HepG2 (cell line): ENCODE results near the gene ARAP1. TPM values are rescaled to one million over a fixed set of nuclear protein-coding genes. Genes with fewer than 3 reads are reported as not detected.

ENCODE experiments used
- ARHGAP35 ChIP-seq: sonication (generic); formaldehyde crosslinking; IDR thresholded peaks from 2 replicates; pipeline ENCODE4 v1.9.0; 2022; ENCODE audit warnings: mild to moderate bottlenecking, inconsistent platforms, moderate library complexity, missing genetic modification reagents, borderline replicate concordance
- CREB1 ChIP-seq, 2 experiments: fragments of 450-650 bp in 1 of 2; IDR thresholded peaks; 2 replicates each; pipeline ENCODE4 v1.6.1; 2016 to 2017; ENCODE audit warnings: control low read depth in 1 of 2, mild to moderate bottlenecking in 1 of 2, missing compliant biosample characterization in 1 of 2, missing genetic modification characterization in 1 of 2
- DMAP1 ChIP-seq: IDR thresholded peaks from 2 replicates; pipeline ENCODE4 v1.6.1; 2016
- FOSL2 ChIP-seq: sonication (generic); formaldehyde crosslinking; IDR thresholded peaks from 2 replicates; pipeline ENCODE4 v1.4.0; 2020; ENCODE audit warnings: missing genetic modification reagents
- GTF2F1 ChIP-seq: fragments of 150-350 bp; IDR thresholded peaks from 2 replicates; pipeline ENCODE4 v1.6.1; 2014; ENCODE audit warnings: low read length
- HDAC6 ChIP-seq: fragments of 200-600 bp; sonication (generic); IDR thresholded peaks from 2 replicates; pipeline ENCODE4 v1.7.0; 2017; ENCODE audit warnings: mild to moderate bottlenecking, antibody characterized with exemption, low read length, low read depth
- HHEX ChIP-seq: IDR thresholded peaks from 2 replicates; pipeline ENCODE4 v1.6.1; 2016; ENCODE audit warnings: control low read depth
- MIER2 ChIP-seq: IDR thresholded peaks from 2 replicates; pipeline ENCODE4 v1.6.1; 2016; ENCODE audit warnings: missing biosample characterization, missing genetic modification reagents
- ZFP1 ChIP-seq: IDR thresholded peaks from 2 replicates; pipeline ENCODE4 v1.6.1; 2016
- ZNF550 ChIP-seq: sonication (generic); formaldehyde crosslinking; IDR thresholded peaks from 2 replicates; pipeline ENCODE4 v1.4.0; 2020; ENCODE audit warnings: mild to moderate bottlenecking, missing genetic modification reagents, borderline replicate concordance
- ZNF577 ChIP-seq: sonication (generic); formaldehyde crosslinking; IDR thresholded peaks from 2 replicates; pipeline ENCODE4 v1.4.0; 2020; ENCODE audit warnings: mild to moderate bottlenecking, low read depth, missing genetic modification reagents, borderline replicate concordance
- ZNF670 ChIP-seq: sonication (generic); formaldehyde crosslinking; IDR thresholded peaks from 2 replicates; pipeline ENCODE4 v1.8.0; 2022; ENCODE audit warnings: mild to moderate bottlenecking, missing genetic modification reagents, borderline replicate concordance
- ZNF674 ChIP-seq: sonication (generic); formaldehyde crosslinking; IDR thresholded peaks from 2 replicates; pipeline ENCODE4 v1.5.0; 2020; ENCODE audit warnings: low read depth, mild to moderate bottlenecking, missing genetic modification reagents
- ZNF782 ChIP-seq: sonication (generic); formaldehyde crosslinking; IDR thresholded peaks from 2 replicates; pipeline ENCODE4 v1.4.0; 2020; ENCODE audit warnings: missing genetic modification reagents, mild to moderate bottlenecking, borderline replicate concordance
- polyA plus RNA-seq, 8 experiments: library from polyadenylated mRNA; depleted of rRNA in 3 of 8; stranded (reverse) in 7 of 8; unstranded in 1 of 8; fragments of >200 nt; fragmentation: Illumina TruSeq in 4 of 8; extraction: Trizol in 4 of 8; gene quantifications; 2 replicates each; pipeline versions ENCODE4 v1.2.1 to v1.2.3, GENCODE V29; 2011 to 2016; ENCODE audit warnings: low read depth in 4 of 8, missing spikeins in 1 of 8, mixed read lengths in 1 of 8; ENCODE audit not compliant: insufficient read depth in 1 of 8
- total RNA-seq, 5 experiments: library from RNA; depleted of rRNA; stranded (reverse); fragments of >200 nt; fragmentation: Illumina TruSeq; extraction: Trizol; gene quantifications; 2 replicates each; pipeline ENCODE4 v1.2.3, GENCODE V29; 2016; ENCODE audit warnings: low read depth in 1 of 5
- TF ChIP-seq, protein P1 (sequence below), 2 experiments: IDR thresholded peaks; 2 replicates each; pipeline ENCODE4 v1.6.1; 2011 to 2012; ENCODE audit warnings: low read length in 2 of 2, borderline replicate concordance in 1 of 2, low read depth in 1 of 2, mild to moderate bottlenecking in 1 of 2, moderate library complexity in 1 of 2
- TF ChIP-seq, protein P2 (sequence below): sonication (generic); formaldehyde crosslinking; IDR thresholded peaks from 2 replicates; pipeline ENCODE4 v1.4.0; 2020; ENCODE audit warnings: mild to moderate bottlenecking, missing genetic modification reagents
- TF ChIP-seq, protein P3 (sequence below): sonication (generic); formaldehyde crosslinking; conservative IDR thresholded peaks from 2 replicates; pipeline ENCODE4 v1.4.0; 2020; ENCODE audit warnings: missing genetic modification reagents
- TF ChIP-seq, protein P4 (sequence below): IDR thresholded peaks from 2 replicates; pipeline ENCODE4 v1.6.1; 2018; ENCODE audit warnings: missing genetic modification reagents, mild to moderate bottlenecking, missing compliant biosample characterization
- TF ChIP-seq, protein P5 (sequence below): sonication (generic); formaldehyde crosslinking; IDR thresholded peaks from 2 replicates; pipeline ENCODE4 v1.9.0; 2021; ENCODE audit warnings: missing genetic modification reagents, borderline replicate concordance

Gene ARAP1
- total and polyA plus RNA-seq, 2 of the 13 experiments (the other 11 are each of a cell fraction or from before 2014, with no cell fraction given) = 43.2 to 55.5 TPM

DNA sequence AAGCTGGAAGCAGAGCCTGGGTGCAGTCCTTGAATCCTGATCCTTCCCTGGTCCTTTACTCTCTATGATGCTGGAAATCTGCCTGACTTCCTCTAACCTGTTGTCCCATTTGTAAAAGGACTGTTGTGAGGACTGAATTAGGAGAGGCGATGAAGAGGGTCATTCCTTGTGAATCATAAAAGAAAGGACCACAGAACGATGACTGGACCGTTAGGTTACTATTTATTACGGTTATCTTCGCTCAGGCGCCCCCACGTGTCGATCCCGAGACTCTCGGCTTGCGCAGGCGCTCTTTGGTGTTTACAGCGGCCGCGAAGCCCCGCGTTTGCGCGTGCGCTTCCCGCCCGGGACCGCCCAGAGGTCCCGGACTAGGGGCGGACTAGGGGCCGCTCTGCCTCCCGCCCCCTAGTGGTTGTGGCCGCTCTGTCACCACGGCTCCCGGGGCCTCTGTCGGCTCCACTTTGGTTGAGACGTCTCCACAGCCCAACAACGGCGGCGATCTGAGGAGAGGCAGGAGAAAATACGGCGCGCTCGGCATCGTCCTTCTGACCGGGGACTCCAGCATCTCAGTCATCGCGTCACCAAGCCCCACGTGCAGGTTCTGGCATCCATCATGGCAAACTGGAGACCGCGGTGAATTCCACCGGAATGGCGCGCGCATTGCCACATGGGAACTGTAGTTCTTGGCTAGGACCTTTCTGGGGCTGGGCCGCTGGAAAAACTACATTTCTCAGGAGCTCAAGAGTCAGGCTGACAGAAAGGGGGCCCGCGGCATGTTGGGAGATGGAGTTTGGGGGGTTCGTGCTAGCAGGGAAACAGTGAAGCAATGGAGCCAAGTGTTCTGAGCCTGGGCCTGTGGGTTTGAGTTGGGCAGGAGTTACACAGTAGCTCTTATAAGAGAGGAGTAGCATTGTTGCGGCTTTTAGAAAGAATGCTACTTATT lies 41.5 kb upstream of the ARAP1 start, which contains the start of gene STARD10 (continued):
- TF ChIP-seq ZNF670 (CRISPR knock-in tag) (no peak), FOSL2 (peak; percentile 20), ZNF674 (CRISPR knock-in tag) (no peak), MIER2 (CRISPR knock-in tag) (no peak), DMAP1 (peak; percentile 50; the same call in 1 of the 2 replicates), ZFP1 (CRISPR knock-in tag) (no peak), ZNF550 (peak; percentile 34; the same call in 1 of the 2 replicates), ZNF577 (CRISPR knock-in tag) (no peak), GTF2F1 (no peak), CREB1 (IDR thresholded peaks at IDR 0.05) (peak; percentile 79), CREB1 (CRISPR knock-in tag; IDR thresholded peaks at IDR 0.05) (peak; percentile 78), HHEX (no peak), ZNF782 (CRISPR knock-in tag) (no peak; the same call in 1 of the 2 replicates), HDAC6 (no peak), ARHGAP35 (CRISPR knock-in tag) (peak; percentile 92; the same call in 1 of the 2 replicates)
- TF ChIP-seq, protein P1, sequence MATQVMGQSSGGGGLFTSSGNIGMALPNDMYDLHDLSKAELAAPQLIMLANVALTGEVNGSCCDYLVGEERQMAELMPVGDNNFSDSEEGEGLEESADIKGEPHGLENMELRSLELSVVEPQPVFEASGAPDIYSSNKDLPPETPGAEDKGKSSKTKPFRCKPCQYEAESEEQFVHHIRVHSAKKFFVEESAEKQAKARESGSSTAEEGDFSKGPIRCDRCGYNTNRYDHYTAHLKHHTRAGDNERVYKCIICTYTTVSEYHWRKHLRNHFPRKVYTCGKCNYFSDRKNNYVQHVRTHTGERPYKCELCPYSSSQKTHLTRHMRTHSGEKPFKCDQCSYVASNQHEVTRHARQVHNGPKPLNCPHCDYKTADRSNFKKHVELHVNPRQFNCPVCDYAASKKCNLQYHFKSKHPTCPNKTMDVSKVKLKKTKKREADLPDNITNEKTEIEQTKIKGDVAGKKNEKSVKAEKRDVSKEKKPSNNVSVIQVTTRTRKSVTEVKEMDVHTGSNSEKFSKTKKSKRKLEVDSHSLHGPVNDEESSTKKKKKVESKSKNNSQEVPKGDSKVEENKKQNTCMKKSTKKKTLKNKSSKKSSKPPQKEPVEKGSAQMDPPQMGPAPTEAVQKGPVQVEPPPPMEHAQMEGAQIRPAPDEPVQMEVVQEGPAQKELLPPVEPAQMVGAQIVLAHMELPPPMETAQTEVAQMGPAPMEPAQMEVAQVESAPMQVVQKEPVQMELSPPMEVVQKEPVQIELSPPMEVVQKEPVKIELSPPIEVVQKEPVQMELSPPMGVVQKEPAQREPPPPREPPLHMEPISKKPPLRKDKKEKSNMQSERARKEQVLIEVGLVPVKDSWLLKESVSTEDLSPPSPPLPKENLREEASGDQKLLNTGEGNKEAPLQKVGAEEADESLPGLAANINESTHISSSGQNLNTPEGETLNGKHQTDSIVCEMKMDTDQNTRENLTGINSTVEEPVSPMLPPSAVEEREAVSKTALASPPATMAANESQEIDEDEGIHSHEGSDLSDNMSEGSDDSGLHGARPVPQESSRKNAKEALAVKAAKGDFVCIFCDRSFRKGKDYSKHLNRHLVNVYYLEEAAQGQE (IDR thresholded peaks at IDR 0.05; ENCODE audit: borderline replicate concordance in 1 of 2, low read depth in 1 of 2, low read length in 2 of 2) = no peak
- TF ChIP-seq, protein P2, sequence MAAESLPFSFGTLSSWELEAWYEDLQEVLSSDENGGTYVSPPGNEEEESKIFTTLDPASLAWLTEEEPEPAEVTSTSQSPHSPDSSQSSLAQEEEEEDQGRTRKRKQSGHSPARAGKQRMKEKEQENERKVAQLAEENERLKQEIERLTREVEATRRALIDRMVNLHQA (CRISPR knock-in tag) = no peak
- TF ChIP-seq, protein P3, sequence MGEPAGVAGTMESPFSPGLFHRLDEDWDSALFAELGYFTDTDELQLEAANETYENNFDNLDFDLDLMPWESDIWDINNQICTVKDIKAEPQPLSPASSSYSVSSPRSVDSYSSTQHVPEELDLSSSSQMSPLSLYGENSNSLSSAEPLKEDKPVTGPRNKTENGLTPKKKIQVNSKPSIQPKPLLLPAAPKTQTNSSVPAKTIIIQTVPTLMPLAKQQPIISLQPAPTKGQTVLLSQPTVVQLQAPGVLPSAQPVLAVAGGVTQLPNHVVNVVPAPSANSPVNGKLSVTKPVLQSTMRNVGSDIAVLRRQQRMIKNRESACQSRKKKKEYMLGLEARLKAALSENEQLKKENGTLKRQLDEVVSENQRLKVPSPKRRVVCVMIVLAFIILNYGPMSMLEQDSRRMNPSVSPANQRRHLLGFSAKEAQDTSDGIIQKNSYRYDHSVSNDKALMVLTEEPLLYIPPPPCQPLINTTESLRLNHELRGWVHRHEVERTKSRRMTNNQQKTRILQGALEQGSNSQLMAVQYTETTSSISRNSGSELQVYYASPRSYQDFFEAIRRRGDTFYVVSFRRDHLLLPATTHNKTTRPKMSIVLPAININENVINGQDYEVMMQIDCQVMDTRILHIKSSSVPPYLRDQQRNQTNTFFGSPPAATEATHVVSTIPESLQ (CRISPR knock-in tag) = no peak
- TF ChIP-seq, protein P4, sequence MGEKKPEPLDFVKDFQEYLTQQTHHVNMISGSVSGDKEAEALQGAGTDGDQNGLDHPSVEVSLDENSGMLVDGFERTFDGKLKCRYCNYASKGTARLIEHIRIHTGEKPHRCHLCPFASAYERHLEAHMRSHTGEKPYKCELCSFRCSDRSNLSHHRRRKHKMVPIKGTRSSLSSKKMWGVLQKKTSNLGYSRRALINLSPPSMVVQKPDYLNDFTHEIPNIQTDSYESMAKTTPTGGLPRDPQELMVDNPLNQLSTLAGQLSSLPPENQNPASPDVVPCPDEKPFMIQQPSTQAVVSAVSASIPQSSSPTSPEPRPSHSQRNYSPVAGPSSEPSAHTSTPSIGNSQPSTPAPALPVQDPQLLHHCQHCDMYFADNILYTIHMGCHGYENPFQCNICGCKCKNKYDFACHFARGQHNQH = peak; percentile 86
- TF ChIP-seq, protein P5, sequence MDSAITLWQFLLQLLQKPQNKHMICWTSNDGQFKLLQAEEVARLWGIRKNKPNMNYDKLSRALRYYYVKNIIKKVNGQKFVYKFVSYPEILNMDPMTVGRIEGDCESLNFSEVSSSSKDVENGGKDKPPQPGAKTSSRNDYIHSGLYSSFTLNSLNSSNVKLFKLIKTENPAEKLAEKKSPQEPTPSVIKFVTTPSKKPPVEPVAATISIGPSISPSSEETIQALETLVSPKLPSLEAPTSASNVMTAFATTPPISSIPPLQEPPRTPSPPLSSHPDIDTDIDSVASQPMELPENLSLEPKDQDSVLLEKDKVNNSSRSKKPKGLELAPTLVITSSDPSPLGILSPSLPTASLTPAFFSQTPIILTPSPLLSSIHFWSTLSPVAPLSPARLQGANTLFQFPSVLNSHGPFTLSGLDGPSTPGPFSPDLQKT (CRISPR knock-in tag) = no peak
